Stimulated activated CD4-positive, alpha-beta T cell treated with anti-CD3 and anti-CD28 coated beads, Interleukin-4, amount 100 ng/mL, for 48 hours (primary cell): ENCODE measurements around the gene PGC.

ENCODE experiments used
- DNase-seq, 2 donors: peaks; one replicate each; pipeline ENCODE4 v3.0.0-alpha.2; 2020; ENCODE audit warnings: low read depth in 2 of 2

The PGC gene

GRCh38 chr6:41697861-41698781 is 49.1 kb downstream of the PGC start:
- no peak for DNase-seq

- DNase-seq = no peak
Measured at GRCh38 chr6:41696788-41697187, 50.4 kb downstream of the PGC start.

DNA sequence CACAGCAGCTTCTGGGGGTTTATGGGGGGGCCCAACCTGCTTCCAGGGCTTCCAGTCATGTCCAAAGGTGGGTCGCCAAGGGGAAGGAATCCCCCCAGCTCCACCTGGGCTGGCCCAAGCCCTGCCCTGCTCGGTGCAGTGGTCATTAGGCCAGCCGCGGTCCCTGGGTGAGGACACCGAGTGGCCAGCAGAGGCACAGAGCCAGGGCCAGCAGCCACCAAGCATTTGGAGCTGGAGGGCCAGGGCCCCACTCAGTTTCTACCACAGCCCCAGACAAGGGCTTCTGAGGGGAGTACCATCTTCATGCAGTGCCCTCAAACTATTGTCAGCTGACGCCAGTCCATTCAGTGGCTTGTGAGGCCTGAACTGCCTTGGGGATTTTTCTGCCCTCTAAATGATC is 51.4 kb downstream of the PGC start:
- no peak for DNase-seq

DNA sequence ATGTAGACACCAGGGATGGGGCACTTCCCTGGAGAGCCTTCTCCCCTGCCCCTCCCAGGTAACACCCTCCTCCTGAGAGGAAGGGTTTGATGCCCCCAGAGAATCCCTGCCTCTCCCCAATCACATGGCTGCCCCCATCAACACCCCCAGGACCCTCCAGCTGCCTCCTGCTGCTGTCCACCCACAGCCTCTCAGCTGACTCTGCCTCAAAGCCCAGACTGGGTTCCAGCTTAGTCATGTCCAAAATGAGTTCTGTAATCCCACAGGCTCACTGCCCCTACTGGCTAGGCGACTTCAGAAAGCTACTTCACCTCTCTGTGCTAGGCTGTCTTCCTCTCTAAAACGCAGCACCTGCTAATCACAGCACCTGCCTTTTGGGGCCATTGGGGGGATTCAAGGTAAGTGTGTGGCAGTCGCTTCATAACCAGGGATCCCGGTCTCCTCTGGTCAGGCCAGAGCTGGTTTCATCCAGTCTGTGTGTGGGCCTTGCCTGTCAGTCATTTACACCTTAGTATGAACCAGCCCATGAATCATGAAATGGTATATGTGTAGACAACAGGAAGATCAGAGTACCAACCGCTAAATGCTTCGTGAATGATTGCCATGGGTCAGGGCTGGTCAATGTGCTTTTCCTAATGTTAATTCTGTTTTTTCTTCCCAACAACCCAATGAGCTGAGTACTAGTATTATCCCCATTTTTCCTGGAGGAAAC is 52.2 kb downstream of the PGC start:
- no peak for DNase-seq

DNA sequence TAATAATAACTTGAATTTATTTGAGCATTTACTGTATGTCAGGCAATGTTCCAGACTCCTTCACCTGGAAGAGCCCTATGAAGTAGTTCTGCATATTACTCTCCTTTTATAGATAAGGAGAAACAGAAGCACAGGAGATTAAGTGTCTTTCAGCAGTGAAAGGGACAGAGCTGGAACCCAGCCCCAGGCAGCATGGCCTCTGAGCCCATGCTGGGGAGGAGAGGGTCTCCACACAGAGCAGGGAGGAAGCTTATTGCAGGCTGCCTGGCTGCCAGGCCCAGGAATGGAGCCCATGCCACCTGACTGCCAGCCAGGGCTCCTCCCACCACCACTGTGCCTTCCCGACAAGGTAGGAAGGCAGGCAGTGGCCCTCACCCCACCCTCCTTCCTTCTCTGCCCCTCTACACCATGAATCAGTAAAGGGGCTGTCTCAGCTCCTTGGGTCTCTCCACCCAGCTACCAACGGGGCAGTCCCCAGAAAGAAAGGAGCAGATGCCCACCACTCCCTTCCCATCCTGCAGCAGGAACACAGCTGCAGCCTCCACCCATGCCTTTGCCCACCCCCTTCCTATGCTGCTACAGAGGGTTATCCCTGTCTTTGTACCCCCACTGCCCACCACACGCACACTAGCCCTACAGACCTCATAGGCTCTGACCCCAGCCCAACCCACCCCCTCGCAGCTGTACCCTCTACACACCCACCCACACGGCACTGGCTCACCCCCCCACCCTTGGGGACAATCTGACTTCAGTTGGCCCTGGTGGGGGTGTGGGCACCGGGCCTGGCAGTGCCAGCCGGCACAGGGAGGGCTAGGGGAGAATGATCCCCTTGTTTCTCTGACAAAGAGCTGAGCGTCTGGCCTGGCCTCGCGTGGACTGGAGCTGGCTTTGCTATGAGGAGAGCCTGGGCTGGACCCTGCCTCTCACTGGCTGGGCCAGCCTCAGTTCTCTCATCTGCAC is 53.6 kb downstream of the PGC start:
- no peak for DNase-seq

DNA sequence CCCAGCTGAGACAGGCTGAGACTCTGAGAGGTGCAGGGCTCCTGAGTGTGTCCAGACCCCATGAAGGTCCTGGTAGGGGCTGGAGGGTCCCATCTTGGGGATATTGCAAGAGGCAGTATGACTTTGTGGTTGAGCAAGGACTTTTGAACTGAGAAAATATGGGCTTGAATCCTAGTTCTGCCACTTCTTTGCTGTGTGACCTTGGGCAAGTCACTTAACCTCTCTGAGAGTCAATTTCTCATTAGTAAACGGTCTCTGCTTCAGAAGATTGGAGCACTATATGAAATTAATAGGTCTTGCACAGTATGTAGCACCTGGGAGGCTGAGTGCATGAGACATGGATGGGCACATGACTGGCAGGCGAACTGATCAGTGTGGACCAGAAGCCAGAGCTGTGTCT is 54.5 kb downstream of the PGC start:
- no peak for DNase-seq

DNA sequence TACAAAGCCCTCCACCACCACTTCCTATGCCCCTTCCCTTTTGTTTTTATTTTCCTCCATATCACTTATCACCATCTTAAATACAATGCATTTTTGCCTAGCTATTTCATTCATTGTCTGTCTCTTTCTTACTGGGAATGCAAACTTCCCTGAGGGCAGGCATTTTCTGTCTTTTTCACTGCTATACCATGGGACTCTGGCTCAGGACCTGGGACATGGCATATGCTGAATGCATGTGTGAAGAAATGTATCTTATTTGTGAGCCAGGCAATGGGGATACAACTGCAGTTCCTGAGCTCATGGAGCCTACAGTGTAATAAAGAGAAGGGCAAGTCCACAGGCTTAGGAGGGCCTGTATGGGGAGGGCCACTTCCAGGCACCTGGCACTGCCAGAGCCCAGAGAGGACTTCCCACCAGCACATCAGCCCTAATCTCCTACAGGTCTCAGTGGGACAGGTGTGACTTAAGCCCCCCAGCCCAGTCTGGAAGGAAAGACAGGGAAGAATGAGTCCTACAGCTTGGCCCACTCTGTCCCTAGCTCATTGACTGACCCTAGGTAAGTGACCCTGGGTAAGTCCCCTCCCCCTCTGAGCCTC is 55.0 kb downstream of the PGC start:
- no peak for DNase-seq

GRCh38 chr6:41691426-41692079 is 55.6 kb downstream of the PGC start:
- DNase-seq = no peak

- DNase-seq = no peak
Measured at GRCh38 chr6:41690541-41691330, 56.5 kb downstream of the PGC start.

- DNase-seq = no peak
Measured at GRCh38 chr6:41689171-41690008, 57.8 kb downstream of the PGC start.

GRCh38 chr6:41688256-41688965 is 58.8 kb downstream of the PGC start:
- no peak for DNase-seq

DNA sequence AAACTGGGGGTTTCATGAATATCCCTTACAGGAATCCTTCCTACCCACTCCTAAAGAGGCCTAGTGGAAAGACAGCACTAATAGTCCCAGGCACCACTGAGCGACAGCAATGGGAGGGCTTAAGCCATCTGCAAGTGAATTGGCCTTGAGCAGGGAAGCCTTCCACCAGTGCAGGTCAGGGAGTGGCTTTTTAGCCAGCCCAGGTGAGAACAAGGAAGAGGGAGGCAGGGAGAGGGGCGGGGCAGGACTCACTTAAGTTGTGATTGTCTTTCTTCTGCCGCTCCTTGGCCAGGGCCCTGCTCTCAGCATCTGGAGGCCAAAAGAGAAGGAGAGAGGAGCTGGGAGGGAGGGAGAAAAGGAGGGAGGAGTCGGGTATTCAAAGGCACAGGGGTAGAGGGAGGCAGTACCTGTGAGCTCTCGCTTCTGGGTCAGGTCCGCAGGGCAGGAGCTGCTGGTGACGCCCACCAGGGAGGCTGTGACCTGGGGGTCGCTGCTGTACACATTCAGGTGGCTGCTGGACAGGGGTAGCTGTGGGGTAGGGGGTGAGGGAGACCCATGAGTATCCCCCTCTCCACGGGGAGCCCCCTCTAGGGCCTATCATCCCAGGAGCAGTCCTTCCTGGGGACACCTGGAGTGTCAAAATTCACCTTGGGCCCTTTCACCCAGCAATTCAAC is 59.6 kb downstream of the PGC start:
- DNase-seq = no peak
